B cell (primary cell): ENCODE results near the gene GRID2. TPM values are rescaled to one million over a fixed set of nuclear protein-coding genes. Genes with fewer than 3 reads are reported as not detected.

Experiments used
- ATAC-seq: fragments of 200-7000 bp; cut with Tn5 transposase; one replicate; pipeline ENCODE4 v1.10.0; 2021; ENCODE audit warnings: low read depth, mild to moderate bottlenecking, moderate number of reproducible peaks, moderate library complexity
- CTCF ChIA-PET: fragments of 350-600 bp; sonication (Branson Sonifier 250); formaldehyde crosslinking; loops from one replicate; lab custom pipeline; 2021; ENCODE audit warnings: antibody characterized with exemption, inconsistent platforms; lab: Charles Lee
- POLR2A ChIA-PET: fragments of 350-600 bp; sonication (Branson Sonifier 250); formaldehyde crosslinking; loops from one replicate; lab custom pipeline; 2021; ENCODE audit warnings: antibody characterized with exemption; lab: Charles Lee
- DNase-seq: peaks from one replicate; pipeline ENCODE4 v3.0.0; 2013
- H2AFZ ChIP-seq: 2 replicates; pipeline ENCODE4 v1.6.1; 2012; ENCODE audit warnings: mild to moderate bottlenecking, low read depth, low read length; ENCODE audit not compliant: insufficient read depth, poor library complexity, severe bottlenecking
- H3K27ac ChIP-seq, 2 donors: 1 replicate in 1 of 2; 2 replicates in 1 of 2; pipeline ENCODE4 v1.5.1; 2012 to 2013; ENCODE audit warnings: low read length in 2 of 2, mild to moderate bottlenecking in 2 of 2, moderate library complexity in 1 of 2
- H3K27me3 ChIP-seq, 4 experiments: fragments of 200-600 bp in 1 of 4; sonication (generic) in 1 of 4; replicated peaks in 1 of 4; 1 replicate in 2 of 4; 2 replicates in 2 of 4; pipeline versions ENCODE4 v1.6.1 to v1.7.0; 2013 to 2016; ENCODE audit warnings: low read length in 3 of 4, mild to moderate bottlenecking in 2 of 4, mixed read lengths in 1 of 4, moderate library complexity in 1 of 4; ENCODE audit not compliant: insufficient read depth in 4 of 4, control insufficient read depth in 3 of 4; ENCODE audit errors: control extremely low read depth in 1 of 4
- H3K36me3 ChIP-seq, 2 experiments: replicated peaks in 1 of 2; 1 replicate in 1 of 2; 2 replicates in 1 of 2; pipeline versions ENCODE4 v1.6.1 to v1.7.1; 2013; ENCODE audit warnings: low read length in 1 of 2; ENCODE audit not compliant: insufficient read depth in 2 of 2, control insufficient read depth in 1 of 2; ENCODE audit errors: control extremely low read depth in 1 of 2, extremely low read depth in 1 of 2
- H3K4me1 ChIP-seq, 2 donors: fragments of 200-600 bp in 1 of 2; sonication (generic) in 1 of 2; 1 replicate in 1 of 2; 2 replicates in 1 of 2; pipeline versions ENCODE4 v1.5.1 to v1.6.1; 2013 to 2017; ENCODE audit warnings: low read length in 2 of 2; ENCODE audit not compliant: control insufficient read depth in 2 of 2, insufficient read depth in 2 of 2
- H3K4me2 ChIP-seq: replicated peaks from 2 replicates; pipeline ENCODE3; 2012; ENCODE audit warnings: mild to moderate bottlenecking, low read depth, low read length; ENCODE audit not compliant: poor library complexity, severe bottlenecking
- H3K4me3 ChIP-seq, 5 experiments: fragments of 200-600 bp in 1 of 5; sonication (generic) in 1 of 5; 1 replicate in 3 of 5; 2 replicates in 2 of 5; pipeline versions ENCODE4 v1.5.1 to v1.7.0; 2011 to 2016; ENCODE audit warnings: low read length in 4 of 5, mild to moderate bottlenecking in 4 of 5, low read depth in 2 of 5, control low read depth in 1 of 5, moderate library complexity in 1 of 5; ENCODE audit not compliant: insufficient read depth in 1 of 5; ENCODE audit errors: control extremely low read depth in 1 of 5, extremely low read depth in 1 of 5
- H3K79me2 ChIP-seq: fragments of 200-600 bp; sonication (generic); one replicate; pipeline ENCODE4 v1.6.0; 2016; ENCODE audit warnings: low read length; ENCODE audit not compliant: control insufficient read depth, insufficient read depth
- H3K9ac ChIP-seq: fragments of 200-600 bp; sonication (generic); 2 replicates; pipeline ENCODE4 v1.6.1; 2017; ENCODE audit warnings: mild to moderate bottlenecking, low read length, moderate library complexity
- H3K9me3 ChIP-seq, 3 donors: one replicate each; pipeline versions ENCODE4 v1.6.1 to v1.7.1; 2013; ENCODE audit warnings: low read length in 2 of 3; ENCODE audit not compliant: control insufficient read depth in 2 of 3, insufficient read depth in 1 of 3; ENCODE audit errors: control extremely low read depth in 1 of 3
- H4K20me1 ChIP-seq: 2 replicates; pipeline ENCODE4 v1.6.0; 2012; ENCODE audit warnings: mild to moderate bottlenecking, low read length; ENCODE audit not compliant: insufficient read depth, control insufficient read depth, poor library complexity, severe bottlenecking
- H3K27ac Mint-ChIP-seq: one replicate; pipeline ENCODE4 v1.8.0; 2021; ENCODE audit warnings: mixed read lengths
- H3K27me3 Mint-ChIP-seq: one replicate; pipeline ENCODE4 v1.8.0; 2021; ENCODE audit warnings: mixed read lengths
- H3K4me1 Mint-ChIP-seq: one replicate; pipeline ENCODE4 v1.8.0; 2021; ENCODE audit warnings: mixed read lengths
- H3K4me3 Mint-ChIP-seq: one replicate; pipeline ENCODE4 v1.8.0; 2021; ENCODE audit warnings: mixed read lengths
- H3K9me3 Mint-ChIP-seq: one replicate; pipeline ENCODE4 v1.8.0; 2022; ENCODE audit warnings: mixed read lengths; ENCODE audit not compliant: insufficient read depth
- CTCF ChIP-seq: fragments of 200-600 bp; IDR thresholded peaks from one replicate; pipeline ENCODE4 v1.8.0; 2022; ENCODE audit warnings: antibody characterized with exemption, mild to moderate bottlenecking
- EZH2 ChIP-seq: IDR thresholded peaks from 2 replicates; pipeline ENCODE4 v1.6.1; 2012; ENCODE audit warnings: borderline replicate concordance, low read depth, mild to moderate bottlenecking, moderate library complexity, low read length; ENCODE audit not compliant: insufficient read depth, poor library complexity, severe bottlenecking
- WGBS: methylation state at CpG from one replicate; pipeline ENCODE4 v1.1.5; 2013; ENCODE audit warnings: missing lambda C conversion rate; ENCODE audit not compliant: insufficient coverage; 5-methylcytosine and 5-hydroxymethylcytosine counted together
- intact Hi-C: fragments of 100-400 bp; cut with micrococcal nuclease; formaldehyde crosslinking; loops from one replicate; pipeline ENCODE4 v1.10.0; 2022
- polyA plus RNA-seq: library from polyadenylated mRNA; depleted of rRNA; stranded (reverse); fragments of >200 nt; gene quantifications from 2 replicates; pipeline ENCODE4 v1.2.3, GENCODE V29; 2012
- total RNA-seq, 2 donors: library from RNA; stranded (reverse); fragments of 120-200 nt in 1 of 2; gene quantifications; 1 replicate in 1 of 2; 2 replicates in 1 of 2; pipeline versions ENCODE4 v1.2.3 to v1.2.4, GENCODE V29; 2013 to 2022

The GRID2 gene
- total and polyA plus RNA-seq, 2 donors (not counting 1 experiment from before 2014, with no cell fraction given) = not detected

DNA sequence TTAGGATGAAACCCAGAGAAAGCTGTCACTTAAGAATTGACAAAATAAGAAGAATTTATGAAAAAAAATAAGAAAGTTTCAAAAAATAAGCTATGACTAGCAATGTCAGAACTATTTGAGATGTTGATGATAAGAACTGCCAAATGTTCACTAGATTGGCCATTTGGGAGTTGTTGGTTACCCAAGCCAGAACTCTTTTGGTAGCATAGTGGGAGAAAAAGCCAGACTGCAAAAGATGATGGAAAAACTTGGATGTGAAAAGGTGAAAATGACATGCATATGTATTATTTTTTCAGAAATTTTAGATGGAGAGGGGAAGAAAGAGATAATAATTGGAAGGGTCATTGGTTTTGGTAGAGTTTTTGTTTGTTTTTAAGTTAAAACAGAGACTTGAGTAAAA lies 1127.6 kb downstream of the GRID2 start:
- Mint-ChIP-seq H3K4me1 (no peaks in the 10 kb centered on the region), H3K9me3 (no peaks in the 10 kb centered on the region)
- POLR2A ChIA-PET = no interaction called here

GRCh38 chr4:93433840-93434239 lies 1130.1 kb downstream of the GRID2 start:
- Mint-ChIP-seq H3K4me3 (no peak overlapping the region), H3K27ac (no peak overlapping the region), H3K9me3 (no peaks in the 10 kb centered on the region), H3K4me1 (no peaks in the 10 kb centered on the region), H3K27me3 (no peaks in the 10 kb centered on the region)
- Histone ChIP-seq H3K9me3 (no peaks in the 10 kb centered on the region), H3K27me3 (no peaks in the 10 kb centered on the region), H3K4me2 (no peak overlapping the region), H3K9ac (no peak overlapping the region), H3K4me3 (no peak overlapping the region), H2AFZ (no peak overlapping the region), H3K36me3 (no peaks in the 10 kb centered on the region), H4K20me1 (no peaks in the 10 kb centered on the region), H3K27ac (no peak overlapping the region), H3K4me1 (no peaks in the 10 kb centered on the region), H3K79me2 (no peaks in the 10 kb centered on the region)
- ChIA-PET CTCF (no interaction called here), POLR2A (no interaction called here)
- intact Hi-C loops = no loop called here
- TF ChIP-seq CTCF = no peak
- no peak for TF ChIP-seq EZH2
- DNase-seq (no peak), ATAC-seq (no peak)
- WGBS = 100% methylated on average over 1 of the region's 3 CpGs

More for the DNA sequence above, 1127.6 kb downstream of the GRID2 start:
- no peak overlapping the region for H3K4me3 ChIP-seq
- H3K9me3 ChIP-seq = no peaks in the 10 kb centered on the region
- H3K79me2 ChIP-seq = no peaks in the 10 kb centered on the region
- H2AFZ ChIP-seq = no peak overlapping the region
- no peak overlapping the region for H3K9ac ChIP-seq
- H3K36me3 ChIP-seq = no peaks in the 10 kb centered on the region
- TF ChIP-seq CTCF (no peak), EZH2 (no peak)
- no peak overlapping the region for H3K4me3 Mint-ChIP-seq
- no peaks in the 10 kb centered on the region for H4K20me1 ChIP-seq
- H3K27ac ChIP-seq = no peak overlapping the region
- CTCF ChIA-PET = no interaction called here
- no peak overlapping the region for H3K27ac Mint-ChIP-seq
- no peak overlapping the region for H3K4me2 ChIP-seq
- no peaks in the 10 kb centered on the region for H3K4me1 ChIP-seq
- no peaks in the 10 kb centered on the region for H3K27me3 Mint-ChIP-seq
- no peaks in the 10 kb centered on the region for H3K27me3 ChIP-seq
- DNase-seq = no peak
- no peak for ATAC-seq
- intact Hi-C loops = no loop called here
